ENCODE data around the gene ZC3H10. TPM values are rescaled to one million over a fixed set of nuclear protein-coding genes. Genes with fewer than 3 reads are reported as not detected.
"Not testable (repeated sequence)": the region's sequence is repeated elsewhere in the genome, so short reads cannot be mapped to it uniquely, and the experiment has no call there.

Gene ZC3H10
- polyA plus RNA-seq, 10 donors = 3.4 to 6.3 (median 4.6) TPM

GRCh38 chr12:56152756-56153677, 35.0 kb downstream of the ZC3H10 start:
- no peak for DNase-seq

- DNase-seq = no peak
These were observed 35.6 kb downstream of the ZC3H10 start for GRCh38 chr12:56153678-56154065.

- DNase-seq = peak in 1 of 3 donors; percentile 33
These were observed 36.2 kb downstream of the ZC3H10 start for GRCh38 chr12:56154246-56154771.

- DNase-seq = no peak
These were observed 36.8 kb downstream of the ZC3H10 start for GRCh38 chr12:56154818-56155217.

- DNase-seq = no peak
These were observed 37.3 kb downstream of the ZC3H10 start for GRCh38 chr12:56155256-56155845.

GRCh38 chr12:56156464-56157200, 38.6 kb downstream of the ZC3H10 start:
- not testable (repeated sequence) for DNase-seq

GRCh38 chr12:56157201-56158028, 39.3 kb downstream of the ZC3H10 start:
- peak; percentile 86 to 96 (median 89) for DNase-seq

GRCh38 chr12:56158029-56158925, 40.2 kb downstream of the ZC3H10 start, which contains the start of gene MYL6:
TSS of gene MYL6 (plus strand) at chr12:56158359. CDS start at chr12:56158402, 43 bp downstream.
- peak; percentile 98 to 99 (median 98) for DNase-seq

- DNase-seq = peak; percentile 61 to 78 (median 77)
These were observed 40.9 kb downstream of the ZC3H10 start for GRCh38 chr12:56158926-56159461.

GRCh38 chr12:56159482-56160192, 41.6 kb downstream of the ZC3H10 start:
- peak in 1 of 3 donors; percentile 16 for DNase-seq

GRCh38 chr12:56160193-56160763, 42.2 kb downstream of the ZC3H10 start:
- peak in 1 of 3 donors; percentile 21 for DNase-seq

- DNase-seq = no peak
These were observed 43.0 kb downstream of the ZC3H10 start for GRCh38 chr12:56160894-56161689.

- no peak for DNase-seq
These were observed 43.8 kb downstream of the ZC3H10 start for GRCh38 chr12:56161690-56162351.

GRCh38 chr12:56162468-56163290, 44.6 kb downstream of the ZC3H10 start:
- DNase-seq = no peak

- DNase-seq = no peak
These were observed 45.7 kb downstream of the ZC3H10 start for GRCh38 chr12:56163533-56164344.

All from muscle of back (tissue), 11 donors.